Measurements from ENCODE around the gene SCAPER. TPM values are rescaled to one million over a fixed set of nuclear protein-coding genes. Genes with fewer than 3 reads are reported as not detected.
"Not testable (repeated sequence)": the region's sequence is repeated elsewhere in the genome, so short reads cannot be mapped to it uniquely, and the experiment has no call there.

Gene SCAPER
- total RNA-seq, 1 donor from 2014 or later = 42.6 TPM

GRCh38 chr15:76905855-76906254 is 715 bp upstream of the SCAPER start:
- Histone ChIP-seq H3K9me3 (replicated peaks) (peaks cover 4% of the 10 kb centered on the region), H3K27ac (replicated peaks) (peak overlapping the region; percentile 92), H3K36me3 (no peaks in the 10 kb centered on the region), H3K4me3 (peak overlapping the region; percentile 86), H3K27me3 (ENCODE audit: low read depth) (no peaks in the 10 kb centered on the region), H3K4me1 (peaks cover 41% of the 10 kb centered on the region)
- TF ChIP-seq, protein P1, sequence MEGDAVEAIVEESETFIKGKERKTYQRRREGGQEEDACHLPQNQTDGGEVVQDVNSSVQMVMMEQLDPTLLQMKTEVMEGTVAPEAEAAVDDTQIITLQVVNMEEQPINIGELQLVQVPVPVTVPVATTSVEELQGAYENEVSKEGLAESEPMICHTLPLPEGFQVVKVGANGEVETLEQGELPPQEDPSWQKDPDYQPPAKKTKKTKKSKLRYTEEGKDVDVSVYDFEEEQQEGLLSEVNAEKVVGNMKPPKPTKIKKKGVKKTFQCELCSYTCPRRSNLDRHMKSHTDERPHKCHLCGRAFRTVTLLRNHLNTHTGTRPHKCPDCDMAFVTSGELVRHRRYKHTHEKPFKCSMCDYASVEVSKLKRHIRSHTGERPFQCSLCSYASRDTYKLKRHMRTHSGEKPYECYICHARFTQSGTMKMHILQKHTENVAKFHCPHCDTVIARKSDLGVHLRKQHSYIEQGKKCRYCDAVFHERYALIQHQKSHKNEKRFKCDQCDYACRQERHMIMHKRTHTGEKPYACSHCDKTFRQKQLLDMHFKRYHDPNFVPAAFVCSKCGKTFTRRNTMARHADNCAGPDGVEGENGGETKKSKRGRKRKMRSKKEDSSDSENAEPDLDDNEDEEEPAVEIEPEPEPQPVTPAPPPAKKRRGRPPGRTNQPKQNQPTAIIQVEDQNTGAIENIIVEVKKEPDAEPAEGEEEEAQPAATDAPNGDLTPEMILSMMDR (IDR thresholded peaks at IDR 0.05; ENCODE audit: borderline replicate concordance) = no peak
- DNase-seq = no peak
- intact Hi-C loops (cut with micrococcal nuclease) = no loop called here

DNA sequence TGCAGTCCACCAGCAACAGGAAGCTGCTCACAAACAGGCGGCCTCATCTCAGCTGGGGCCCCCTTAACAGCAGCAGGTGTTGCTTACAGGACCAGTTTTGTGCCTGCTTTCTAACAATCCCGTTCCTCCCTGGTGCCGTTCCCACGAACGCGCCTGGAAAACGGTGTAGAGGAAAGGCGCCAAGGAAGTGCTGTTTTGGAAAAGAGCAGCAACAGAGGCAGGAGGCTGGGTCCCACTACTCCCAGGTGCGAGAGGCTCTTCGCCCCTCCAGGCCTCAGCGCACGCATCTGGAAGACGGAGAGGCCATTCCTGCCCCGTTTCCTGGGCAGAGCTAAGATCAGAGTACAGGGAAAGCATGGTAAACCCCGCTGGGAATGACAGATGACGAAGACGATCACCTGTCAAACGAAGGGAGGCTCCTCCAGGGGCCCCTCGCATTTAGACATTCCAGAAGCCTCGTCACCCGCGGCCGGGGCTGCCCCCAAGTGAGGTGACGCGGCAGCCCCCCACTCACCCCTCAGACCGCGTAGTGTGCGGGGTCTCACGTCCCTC is 603 bp downstream of the SCAPER start:
- H3K36me3 ChIP-seq = no peaks in the 10 kb centered on the region
- H3K27ac ChIP-seq (replicated peaks) = peak overlapping the region; percentile 92
- peaks cover 4% of the 10 kb centered on the region for H3K9me3 ChIP-seq (replicated peaks)
- intact Hi-C loops (cut with micrococcal nuclease) = no loop called here
- peaks cover 46% of the 10 kb centered on the region for H3K4me1 ChIP-seq
- peak overlapping the region; percentile 86 for H3K4me3 ChIP-seq
- TF ChIP-seq, protein P1 (IDR thresholded peaks at IDR 0.05; ENCODE audit: borderline replicate concordance) = no peak
- H3K27me3 ChIP-seq (ENCODE audit: low read depth) = no peaks in the 10 kb centered on the region
- DNase-seq = no peak

- H3K27me3 ChIP-seq (ENCODE audit: low read depth) = no peaks in the 10 kb centered on the region
- peaks cover 4% of the 10 kb centered on the region for H3K9me3 ChIP-seq (replicated peaks)
- TF ChIP-seq, protein P1 (IDR thresholded peaks at IDR 0.05; ENCODE audit: borderline replicate concordance) = peak; percentile 31
- intact Hi-C loops (cut with micrococcal nuclease) = no loop called here
- peaks cover 46% of the 10 kb centered on the region for H3K4me1 ChIP-seq
- peak overlapping the region; percentile 86 for H3K4me3 ChIP-seq
- DNase-seq = no peak
- H3K36me3 ChIP-seq = no peaks in the 10 kb centered on the region
- peak overlapping the region; percentile 92 for H3K27ac ChIP-seq (replicated peaks)
Measured at GRCh38 chr15:76903251-76903681, 1.9 kb downstream of the SCAPER start.

GRCh38 chr15:76901965-76902364 is 3.2 kb downstream of the SCAPER start:
- no peak for DNase-seq
- Histone ChIP-seq H3K4me3 (no peak overlapping the region), H3K27me3 (ENCODE audit: low read depth) (no peaks in the 10 kb centered on the region), H3K36me3 (peaks cover 4% of the 10 kb centered on the region), H3K27ac (replicated peaks) (peak overlapping the region; percentile 92), H3K9me3 (replicated peaks) (peaks cover 4% of the 10 kb centered on the region), H3K4me1 (peaks cover 46% of the 10 kb centered on the region)
- intact Hi-C loops (cut with micrococcal nuclease) = no loop called here
- TF ChIP-seq, protein P1 (IDR thresholded peaks at IDR 0.05; ENCODE audit: borderline replicate concordance) = no peak

GRCh38 chr15:76899931-76900310 is 5.2 kb downstream of the SCAPER start:
- H3K9me3 ChIP-seq (replicated peaks); H3K36me3 ChIP-seq; intact Hi-C loops (cut with micrococcal nuclease); H3K4me3 ChIP-seq; DNase-seq; H3K27me3 ChIP-seq (ENCODE audit: low read depth): not testable (repeated sequence)
- Histone ChIP-seq H3K27ac (replicated peaks) (peak overlapping the region; percentile 62), H3K4me1 (peaks cover 33% of the 10 kb centered on the region)

- peaks cover 28% of the 10 kb centered on the region for H3K4me1 ChIP-seq
- H3K4me3 ChIP-seq; H3K27me3 ChIP-seq (ENCODE audit: low read depth); H3K9me3 ChIP-seq (replicated peaks); H3K27ac ChIP-seq (replicated peaks); H3K36me3 ChIP-seq; DNase-seq; intact Hi-C loops (cut with micrococcal nuclease): not testable (repeated sequence)
Measured at GRCh38 chr15:76899176-76899930, 5.8 kb downstream of the SCAPER start.

Measured in left ventricle myocardium inferior (tissue), 1 donor.